PC-3 (cell line): ENCODE data around the gene NTHL1. TPM values are rescaled to one million over a fixed set of nuclear protein-coding genes. Genes with fewer than 3 reads are reported as not detected.

Experiments
- ATAC-seq: fragments of 200-7000 bp; cut with Tn5 transposase; 2 replicates; pipeline ENCODE4 v1.9.1; 2020; ENCODE audit warnings: mild to moderate bottlenecking, moderate library complexity
- BruUV-seq: library from RNA; stranded (reverse); fragments of 400-500 nt; replicated peaks from 2 replicates; lab custom pipeline; 2021; lab: Mats Ljungman, UMichigan
- CTCF ChIA-PET: fragments of 300-600 bp; sonication (Branson Sonifier 250); formaldehyde crosslinking; loops from one replicate; lab custom pipeline; 2022; ENCODE audit warnings: antibody characterized with exemption; lab: Charles Lee
- POLR2A ChIA-PET: fragments of 300-600 bp; sonication (Branson Sonifier 250); formaldehyde crosslinking; loops from one replicate; lab custom pipeline; 2022; ENCODE audit warnings: antibody characterized with exemption; ENCODE audit not compliant: unreplicated experiment; lab: Charles Lee
- DNase-seq: peaks from one replicate; pipeline ENCODE4 v3.0.0-alpha.2; 2015
- H2AFZ ChIP-seq: fragments of 300-600 bp; sonication (generic); 2 replicates; pipeline ENCODE4 v1.6.0; 2016; ENCODE audit warnings: antibody characterized with exemption, low read length
- H3F3A ChIP-seq: fragments of 300-600 bp; sonication (generic); one replicate; pipeline ENCODE4 v1.6.0; 2017; ENCODE audit warnings: antibody characterized with exemption, low read length, control low read depth, mild to moderate bottlenecking; ENCODE audit not compliant: unreplicated experiment
- H3K27ac ChIP-seq: fragments of 300-600 bp; sonication (generic); 2 replicates; pipeline ENCODE4 v1.5.1; 2016; ENCODE audit warnings: mild to moderate bottlenecking, low read length
- H3K27me3 ChIP-seq: fragments of 300-600 bp; sonication (generic); 2 replicates; pipeline ENCODE4 v1.6.1; 2016; ENCODE audit warnings: low read length, mixed read lengths
- H3K36me3 ChIP-seq: fragments of 300-600 bp; sonication (generic); 2 replicates; pipeline ENCODE4 v1.6.1; 2016; ENCODE audit warnings: low read depth, mixed run types, low read length, mixed read lengths
- H3K4me1 ChIP-seq: fragments of 300-600 bp; sonication (generic); 2 replicates; pipeline ENCODE4 v1.5.1; 2016; ENCODE audit warnings: low read length; ENCODE audit not compliant: insufficient read depth
- H3K4me2 ChIP-seq: fragments of 300-600 bp; sonication (generic); 2 replicates; pipeline ENCODE4 v1.6.0; 2016; ENCODE audit warnings: low read length
- H3K4me3 ChIP-seq: fragments of 300-600 bp; sonication (generic); 2 replicates; pipeline ENCODE4 v1.5.1; 2016; ENCODE audit warnings: mild to moderate bottlenecking, low read length, mixed read lengths
- H3K79me2 ChIP-seq: fragments of 300-600 bp; sonication (generic); 2 replicates; pipeline ENCODE4 v1.6.1; 2017; ENCODE audit warnings: low read length, mixed read lengths
- H3K9ac ChIP-seq: fragments of 300-600 bp; sonication (generic); 2 replicates; pipeline ENCODE4 v1.6.0; 2016; ENCODE audit warnings: mild to moderate bottlenecking, low read length
- H3K9me2 ChIP-seq: fragments of 300-600 bp; sonication (generic); replicated peaks from 2 replicates; pipeline ENCODE4 v1.6.1; 2016; ENCODE audit warnings: mixed run types, low read length, mixed read lengths
- H3K9me3 ChIP-seq: fragments of 300-600 bp; sonication (generic); 2 replicates; pipeline ENCODE4 v1.6.1; 2016; ENCODE audit warnings: low read length, mixed read lengths
- H4K20me1 ChIP-seq: fragments of 300-600 bp; sonication (generic); 2 replicates; pipeline ENCODE4 v1.6.1; 2016; ENCODE audit warnings: low read length, mixed read lengths
- CTCF ChIP-seq: fragments of 300-600 bp; sonication (generic); conservative IDR thresholded peaks from 2 replicates; pipeline ENCODE4 v1.5.1; 2017; ENCODE audit warnings: antibody characterized with exemption, low read depth, mild to moderate bottlenecking, low read length
- EZH2 ChIP-seq: fragments of 300-600 bp; sonication (generic); IDR thresholded peaks from one replicate; pipeline ENCODE4 v1.6.1; 2017; ENCODE audit warnings: antibody characterized with exemption, mild to moderate bottlenecking, low read length; ENCODE audit not compliant: unreplicated experiment
- EZH2phosphoT487 ChIP-seq: fragments of 300-600 bp; sonication (generic); IDR thresholded peaks from 2 replicates; pipeline ENCODE4 v1.6.1; 2018; ENCODE audit warnings: mild to moderate bottlenecking, antibody characterized with exemption, low read length, borderline replicate concordance
- intact Hi-C: fragments of 100-400 bp; cut with micrococcal nuclease; formaldehyde crosslinking; loops from 2 replicates; pipeline ENCODE4 v1.9.0; 2023
- total RNA-seq: library from RNA; depleted of rRNA; stranded (reverse); fragments of >200 nt; gene quantifications from 2 replicates; pipeline ENCODE4 v1.2.3, GENCODE V29; 2014

The NTHL1 gene
- total RNA-seq, 1 experiment from 2014 or later: 90.1 TPM

GRCh38 chr16:1998852-1999801 lies 48.5 kb downstream of the NTHL1 start:
- Histone ChIP-seq H3K27ac (no peak overlapping the region), H3K27me3 (no peaks in the 10 kb centered on the region), H4K20me1 (peaks cover 8% of the 10 kb centered on the region; the same call in 1 of the 2 replicates), H3K4me3 (no peak overlapping the region), H3K9me3 (no peaks in the 10 kb centered on the region), H3K79me2 (peaks cover 11% of the 10 kb centered on the region), H3K4me2 (no peak overlapping the region), H3K36me3 (peaks cover 3% of the 10 kb centered on the region; the same call in 1 of the 2 replicates), H3K9ac (no peak overlapping the region), H3F3A (no peaks in the 10 kb centered on the region), H3K4me1 (no peaks in the 10 kb centered on the region; the same call in 1 of the 2 replicates), H2AFZ (no peak overlapping the region), H3K9me2 (no peaks in the 10 kb centered on the region)
- no peak for DNase-seq
- no TSS peak for BruUV-seq
- intact Hi-C loops: no loop called here
- no peak for TF ChIP-seq EZH2
- TF ChIP-seq EZH2phosphoT487: no peak
- no peak for TF ChIP-seq CTCF
- no peak for ATAC-seq
- CTCF ChIA-PET: no interaction called here
- POLR2A ChIA-PET: no interaction called here

GRCh38 chr16:1998360-1998835 lies 49.2 kb downstream of the NTHL1 start:
- Histone ChIP-seq H3K4me3 (no peak overlapping the region), H3K36me3 (peaks cover 3% of the 10 kb centered on the region; the same call in 1 of the 2 replicates), H3K9me2 (no peaks in the 10 kb centered on the region), H3F3A (no peaks in the 10 kb centered on the region), H3K4me1 (peaks cover 3% of the 10 kb centered on the region; the same call in 1 of the 2 replicates), H4K20me1 (peaks cover 3% of the 10 kb centered on the region; the same call in 1 of the 2 replicates), H3K27me3 (no peaks in the 10 kb centered on the region), H3K9ac (no peak overlapping the region), H3K79me2 (peaks cover 4% of the 10 kb centered on the region), H3K27ac (no peak overlapping the region), H2AFZ (no peak overlapping the region), H3K9me3 (no peaks in the 10 kb centered on the region), H3K4me2 (no peak overlapping the region)
- BruUV-seq: no TSS peak
- no peak for ATAC-seq
- TF ChIP-seq EZH2phosphoT487 (no peak), CTCF (no peak), EZH2 (no peak)
- CTCF ChIA-PET: no interaction called here
- POLR2A ChIA-PET: no interaction called here
- DNase-seq: no peak
- intact Hi-C loops: no loop called here
